Measurements from ENCODE around the gene LIFR. TPM values are rescaled to one million over a fixed set of nuclear protein-coding genes. Genes with fewer than 3 reads are reported as not detected.
A peak's percentile ranks its signal among the peaks of the same experiment; 100 is the strongest.

Gene LIFR
- total and polyA plus RNA-seq, 2 experiments from 2014 or later, result 50.2 to 83.8 TPM

DNA sequence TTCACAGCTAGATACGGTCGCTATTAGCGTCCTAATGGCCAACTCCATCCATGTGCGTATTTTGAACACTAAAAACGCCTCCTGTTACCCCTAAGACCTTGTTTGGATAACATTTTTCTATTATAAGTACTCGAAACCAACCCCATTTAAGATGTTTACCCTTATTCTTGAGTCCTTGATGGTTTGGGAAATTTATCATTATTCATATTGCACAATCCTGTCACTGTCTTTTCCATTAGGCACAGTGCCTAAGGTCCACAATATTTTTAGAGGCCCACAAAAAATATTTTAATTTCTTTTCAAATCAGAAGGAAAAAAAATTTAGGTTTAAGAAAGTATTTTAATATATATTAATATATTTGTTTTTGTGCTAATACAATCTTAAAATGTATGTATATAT, 1.3 kb upstream of the LIFR start:
- peak overlapping the region; percentile 82 for H3K4me3 ChIP-seq
- no peaks in the 10 kb centered on the region for H3K27me3 ChIP-seq
- no peaks in the 10 kb centered on the region for H4K20me1 ChIP-seq (ENCODE audit: insufficient read depth, poor library complexity, severe bottlenecking)
- H3K27ac ChIP-seq, result peak overlapping the region; percentile 99
- peaks cover 14% of the 10 kb centered on the region for H3K4me1 ChIP-seq (ENCODE audit: insufficient read depth)
- no peaks in the 10 kb centered on the region for H3K9me2 ChIP-seq (replicated peaks; ENCODE audit: insufficient read depth)
- H3K36me3 ChIP-seq (replicated peaks; ENCODE audit: insufficient read depth, low read depth), result no peaks in the 10 kb centered on the region
- 64% methylated on average over 6 of the region's 6 CpGs for WGBS (ENCODE audit: low lambda C conversion rate, missing lambda C conversion rate)
- H3K79me2 ChIP-seq, result peaks cover 32% of the 10 kb centered on the region
- TF ChIP-seq EZH2 (IDR thresholded peaks at IDR 0.05; ENCODE audit: borderline replicate concordance), result no peak
- no peak for DNase-seq (ENCODE audit: low spot score)
- peak overlapping the region; percentile 95 for H2AFZ ChIP-seq
- H3K9me3 ChIP-seq (ENCODE audit: low read depth), result no peaks in the 10 kb centered on the region
- peak overlapping the region; percentile 80 for H3K4me2 ChIP-seq

DNA sequence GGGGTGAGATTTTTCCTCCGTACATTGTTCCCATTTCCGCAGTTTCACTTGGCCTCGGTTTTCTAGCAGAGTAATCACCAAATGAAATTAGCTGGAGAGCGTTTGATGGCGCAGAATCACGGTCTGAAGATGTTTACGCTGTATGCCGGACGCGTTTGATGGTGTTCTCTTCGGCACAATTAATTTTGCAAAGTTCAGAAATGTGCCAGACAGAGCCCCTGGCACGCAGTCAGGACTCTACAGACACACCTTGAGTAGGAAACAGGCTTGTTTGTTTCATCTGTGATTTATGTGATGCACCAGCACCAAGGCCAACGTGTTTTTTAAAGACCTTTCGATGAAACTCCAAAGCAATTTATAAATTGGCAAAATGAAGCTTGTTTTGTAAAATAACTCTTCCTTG, 863 bp upstream of the LIFR start:
- Histone ChIP-seq H3K79me2 (peaks cover 36% of the 10 kb centered on the region), H3K27ac (peak overlapping the region; percentile 99), H3K4me1 (ENCODE audit: insufficient read depth) (peaks cover 14% of the 10 kb centered on the region), H3K9me2 (replicated peaks; ENCODE audit: insufficient read depth) (no peaks in the 10 kb centered on the region), H3K4me3 (peak overlapping the region; percentile 82), H3K4me2 (peak overlapping the region; percentile 80), H3K9me3 (ENCODE audit: low read depth) (no peaks in the 10 kb centered on the region), H4K20me1 (ENCODE audit: insufficient read depth, poor library complexity, severe bottlenecking) (no peaks in the 10 kb centered on the region), H2AFZ (peak overlapping the region; percentile 95), H3K36me3 (replicated peaks; ENCODE audit: insufficient read depth, low read depth) (no peaks in the 10 kb centered on the region), H3K27me3 (no peaks in the 10 kb centered on the region)
- WGBS (ENCODE audit: low lambda C conversion rate, missing lambda C conversion rate), result 5% methylated on average over 14 of the region's 14 CpGs
- no peak for DNase-seq (ENCODE audit: low spot score)
- no peak for TF ChIP-seq EZH2phosphoT487 (IDR thresholded peaks at IDR 0.05; ENCODE audit: low read depth, severe bottlenecking, unreplicated experiment)
- no peak for TF ChIP-seq EZH2 (IDR thresholded peaks at IDR 0.05; ENCODE audit: borderline replicate concordance)
- TF ChIP-seq, protein P1, sequence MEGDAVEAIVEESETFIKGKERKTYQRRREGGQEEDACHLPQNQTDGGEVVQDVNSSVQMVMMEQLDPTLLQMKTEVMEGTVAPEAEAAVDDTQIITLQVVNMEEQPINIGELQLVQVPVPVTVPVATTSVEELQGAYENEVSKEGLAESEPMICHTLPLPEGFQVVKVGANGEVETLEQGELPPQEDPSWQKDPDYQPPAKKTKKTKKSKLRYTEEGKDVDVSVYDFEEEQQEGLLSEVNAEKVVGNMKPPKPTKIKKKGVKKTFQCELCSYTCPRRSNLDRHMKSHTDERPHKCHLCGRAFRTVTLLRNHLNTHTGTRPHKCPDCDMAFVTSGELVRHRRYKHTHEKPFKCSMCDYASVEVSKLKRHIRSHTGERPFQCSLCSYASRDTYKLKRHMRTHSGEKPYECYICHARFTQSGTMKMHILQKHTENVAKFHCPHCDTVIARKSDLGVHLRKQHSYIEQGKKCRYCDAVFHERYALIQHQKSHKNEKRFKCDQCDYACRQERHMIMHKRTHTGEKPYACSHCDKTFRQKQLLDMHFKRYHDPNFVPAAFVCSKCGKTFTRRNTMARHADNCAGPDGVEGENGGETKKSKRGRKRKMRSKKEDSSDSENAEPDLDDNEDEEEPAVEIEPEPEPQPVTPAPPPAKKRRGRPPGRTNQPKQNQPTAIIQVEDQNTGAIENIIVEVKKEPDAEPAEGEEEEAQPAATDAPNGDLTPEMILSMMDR (IDR thresholded peaks at IDR 0.05; ENCODE audit: poor library complexity), result no peak

DNA sequence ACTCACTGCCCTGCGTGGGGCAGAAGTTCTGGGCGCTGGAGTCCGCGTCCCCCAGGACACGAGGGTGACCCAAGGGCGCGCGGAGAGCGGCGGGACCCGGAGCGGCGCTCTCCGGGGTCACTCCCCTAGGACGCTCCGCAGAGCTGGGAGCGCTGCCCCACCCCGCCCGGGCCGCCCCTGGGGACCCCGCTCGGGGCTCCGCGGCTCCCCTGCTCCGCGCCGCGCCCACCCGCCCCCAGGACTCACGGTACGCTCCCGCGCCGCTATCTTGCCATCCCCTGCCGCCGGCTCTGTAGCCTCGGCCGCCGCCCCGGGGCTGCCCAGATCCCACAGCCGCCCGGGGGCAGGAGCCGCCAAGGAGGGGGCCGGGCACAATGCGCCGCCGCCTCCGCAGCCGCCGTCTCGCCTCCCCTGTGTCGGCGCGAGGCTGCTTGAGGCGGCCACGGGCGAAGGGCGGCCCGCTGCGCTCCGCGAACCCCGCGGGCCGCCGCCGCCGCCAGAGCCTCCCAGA, 303 bp downstream of the LIFR start:
- Histone ChIP-seq H3K79me2 (peaks cover 46% of the 10 kb centered on the region), H4K20me1 (ENCODE audit: insufficient read depth, poor library complexity, severe bottlenecking) (peaks cover 3% of the 10 kb centered on the region), H3K4me1 (ENCODE audit: insufficient read depth) (peaks cover 14% of the 10 kb centered on the region), H2AFZ (peak overlapping the region; percentile 74), H3K9me2 (replicated peaks; ENCODE audit: insufficient read depth) (no peaks in the 10 kb centered on the region), H3K4me2 (peak overlapping the region; percentile 78), H3K36me3 (replicated peaks; ENCODE audit: insufficient read depth, low read depth) (no peaks in the 10 kb centered on the region), H3K4me3 (peak overlapping the region; percentile 76), H3K27ac (peak overlapping the region; percentile 74), H3K27me3 (no peaks in the 10 kb centered on the region), H3K9me3 (ENCODE audit: low read depth) (no peaks in the 10 kb centered on the region)
- TF ChIP-seq, protein P1 (IDR thresholded peaks at IDR 0.05; ENCODE audit: poor library complexity), result no peak
- TF ChIP-seq EZH2 (IDR thresholded peaks at IDR 0.05; ENCODE audit: borderline replicate concordance) (no peak), EZH2phosphoT487 (IDR thresholded peaks at IDR 0.05; ENCODE audit: low read depth, severe bottlenecking, unreplicated experiment) (no peak)
- under 1% methylated on average over 24 of the region's 68 CpGs for WGBS (ENCODE audit: low lambda C conversion rate, missing lambda C conversion rate)
- DNase-seq (ENCODE audit: low spot score), result no peak

DNA sequence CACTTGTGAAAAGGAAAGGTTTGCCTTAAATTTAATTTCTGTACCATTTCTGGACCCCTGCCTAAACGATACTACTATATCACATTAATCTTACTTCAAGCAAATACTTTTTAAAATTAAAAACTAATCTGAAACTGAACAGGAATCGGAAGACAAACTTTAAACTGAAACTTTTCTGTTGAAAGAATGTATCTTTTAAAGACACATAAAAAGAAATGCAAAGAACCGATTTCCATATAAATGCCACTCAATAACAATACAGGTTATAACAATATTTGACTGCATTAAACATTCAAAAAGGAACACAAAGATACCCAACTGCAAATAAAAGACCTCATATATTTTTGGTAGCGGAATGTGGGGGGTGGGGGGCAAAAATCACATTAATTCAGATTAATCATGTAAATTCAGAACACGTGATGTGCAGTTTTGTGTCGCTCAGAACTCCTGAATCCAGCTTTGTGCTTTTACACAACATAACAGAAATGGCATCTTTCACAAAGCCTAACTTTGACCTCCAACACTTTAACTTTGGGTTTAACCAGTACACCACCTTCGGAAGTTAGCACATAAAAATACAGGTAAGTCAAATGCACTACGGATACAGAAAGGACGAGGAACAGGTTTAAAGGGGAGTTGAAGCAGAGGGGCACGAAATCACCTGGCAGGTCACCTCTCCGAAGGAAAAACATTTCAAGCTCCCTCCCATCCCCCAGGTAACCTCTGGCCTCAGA, 925 bp downstream of the LIFR start:
- DNase-seq (ENCODE audit: low spot score), result no peak
- 18% methylated on average over 11 of the region's 11 CpGs for WGBS (ENCODE audit: low lambda C conversion rate, missing lambda C conversion rate)
- Histone ChIP-seq H3K4me1 (ENCODE audit: insufficient read depth) (peaks cover 14% of the 10 kb centered on the region), H3K27me3 (no peaks in the 10 kb centered on the region), H3K27ac (peak overlapping the region; percentile 74), H3K36me3 (replicated peaks; ENCODE audit: insufficient read depth, low read depth) (no peaks in the 10 kb centered on the region), H3K4me2 (peak overlapping the region; percentile 78), H3K9me2 (replicated peaks; ENCODE audit: insufficient read depth) (no peaks in the 10 kb centered on the region), H3K9me3 (ENCODE audit: low read depth) (no peaks in the 10 kb centered on the region), H3K79me2 (peaks cover 53% of the 10 kb centered on the region), H2AFZ (peak overlapping the region; percentile 74), H4K20me1 (ENCODE audit: insufficient read depth, poor library complexity, severe bottlenecking) (peaks cover 3% of the 10 kb centered on the region), H3K4me3 (peak overlapping the region; percentile 76)
- TF ChIP-seq EZH2phosphoT487 (IDR thresholded peaks at IDR 0.05; ENCODE audit: low read depth, severe bottlenecking, unreplicated experiment) (no peak), EZH2 (IDR thresholded peaks at IDR 0.05; ENCODE audit: borderline replicate concordance) (no peak)
- TF ChIP-seq, protein P1 (IDR thresholded peaks at IDR 0.05; ENCODE audit: poor library complexity), result no peak

Data from hepatocyte (in vitro differentiated cells).